Smooth muscle cell (in vitro differentiated cells): ENCODE results near the gene AQP12B. TPM values are rescaled to one million over a fixed set of nuclear protein-coding genes. Genes with fewer than 3 reads are reported as not detected.

Experiments
- DNase-seq: peaks from one replicate; lab custom pipeline; 2025; ENCODE audit not compliant: unreplicated experiment; lab: John Stamatoyannopoulos, UW
- H2AFZ ChIP-seq: fragments of 200-600 bp; sonication (generic); 2 replicates; pipeline ENCODE4 v1.6.0; 2016; ENCODE audit warnings: antibody characterized with exemption, low read depth, mild to moderate bottlenecking
- H3F3A ChIP-seq: fragments of 200-600 bp; sonication (generic); 2 replicates; pipeline ENCODE4 v1.6.0; 2017; ENCODE audit warnings: antibody characterized with exemption, low read depth
- H3K27ac ChIP-seq: fragments of 200-600 bp; sonication (generic); 2 replicates; pipeline ENCODE4 v1.5.1; 2016; ENCODE audit warnings: low read depth, mild to moderate bottlenecking
- H3K27me3 ChIP-seq: fragments of 200-600 bp; sonication (generic); 2 replicates; pipeline ENCODE4 v1.6.1; 2016; ENCODE audit warnings: low read depth, mild to moderate bottlenecking
- H3K36me3 ChIP-seq: fragments of 200-600 bp; sonication (generic); 2 replicates; pipeline ENCODE4 v1.5.1; 2016; ENCODE audit warnings: low read depth
- H3K4me1 ChIP-seq: fragments of 200-600 bp; sonication (generic); 2 replicates; pipeline ENCODE4 v1.5.1; 2016; ENCODE audit warnings: low read depth
- H3K4me2 ChIP-seq: fragments of 200-600 bp; sonication (generic); 2 replicates; pipeline ENCODE4 v1.6.0; 2016; ENCODE audit warnings: mild to moderate bottlenecking
- H3K4me3 ChIP-seq: fragments of 200-600 bp; sonication (generic); 2 replicates; pipeline ENCODE4 v1.5.1; 2016; ENCODE audit warnings: mild to moderate bottlenecking
- H3K79me2 ChIP-seq: fragments of 200-600 bp; sonication (generic); 2 replicates; pipeline ENCODE4 v1.6.0; 2016; ENCODE audit warnings: low read depth, mild to moderate bottlenecking
- H3K9ac ChIP-seq: fragments of 200-600 bp; sonication (generic); 2 replicates; pipeline ENCODE4 v1.6.0; 2016; ENCODE audit warnings: low read depth
- H3K9me3 ChIP-seq: fragments of 200-600 bp; sonication (generic); replicated peaks from 2 replicates; pipeline ENCODE4 v1.5.1; 2016; ENCODE audit warnings: low read depth
- H4K20me1 ChIP-seq: fragments of 200-600 bp; sonication (generic); 2 replicates; pipeline ENCODE4 v1.6.0; 2016; ENCODE audit warnings: low read depth
- CTCF ChIP-seq: fragments of 200-600 bp; sonication (generic); IDR thresholded peaks from 2 replicates; pipeline ENCODE4 v1.5.1; 2017; ENCODE audit warnings: borderline replicate concordance, mild to moderate bottlenecking, antibody characterized with exemption; ENCODE audit not compliant: insufficient read depth, poor library complexity, severe bottlenecking
- WGBS: methylation state at CpG from one replicate; pipeline ENCODE4 v1.1.7; 2016; ENCODE audit warnings: low lambda C conversion rate; 5-methylcytosine and 5-hydroxymethylcytosine counted together
- polyA plus RNA-seq: library from polyadenylated mRNA; unstranded; fragments of >200 nt; fragmentation: Nextera tagmentation; extraction: Ambion mirVana; gene quantifications from 2 replicates; pipeline ENCODE4 v1.2.1, GENCODE V29; 2016
- total RNA-seq: library from RNA; depleted of rRNA; stranded (reverse); fragments of >200 nt; gene quantifications from 2 replicates; pipeline ENCODE4 v1.2.3, GENCODE V29; 2014

The AQP12B gene
- total and polyA plus RNA-seq, 2 experiments from 2014 or later: not detected

- Histone ChIP-seq H3K27me3 (peaks cover 7% of the 10 kb centered on the region), H3K9ac (no peak overlapping the region), H3K9me3 (no peaks in the 10 kb centered on the region), H3K4me3 (no peak overlapping the region), H3K27ac (no peak overlapping the region), H2AFZ (no peak overlapping the region), H3K79me2 (no peaks in the 10 kb centered on the region), H3K4me1 (no peaks in the 10 kb centered on the region), H4K20me1 (no peaks in the 10 kb centered on the region), H3K4me2 (no peak overlapping the region), H3F3A (no peaks in the 10 kb centered on the region), H3K36me3 (no peaks in the 10 kb centered on the region)
- TF ChIP-seq CTCF: no peak
- DNase-seq: no peak
- 84% methylated on average over 18 of the region's 18 CpGs for WGBS
These were observed 43.1 kb downstream of the AQP12B start for GRCh38 chr2:240639566-240639965.

DNA sequence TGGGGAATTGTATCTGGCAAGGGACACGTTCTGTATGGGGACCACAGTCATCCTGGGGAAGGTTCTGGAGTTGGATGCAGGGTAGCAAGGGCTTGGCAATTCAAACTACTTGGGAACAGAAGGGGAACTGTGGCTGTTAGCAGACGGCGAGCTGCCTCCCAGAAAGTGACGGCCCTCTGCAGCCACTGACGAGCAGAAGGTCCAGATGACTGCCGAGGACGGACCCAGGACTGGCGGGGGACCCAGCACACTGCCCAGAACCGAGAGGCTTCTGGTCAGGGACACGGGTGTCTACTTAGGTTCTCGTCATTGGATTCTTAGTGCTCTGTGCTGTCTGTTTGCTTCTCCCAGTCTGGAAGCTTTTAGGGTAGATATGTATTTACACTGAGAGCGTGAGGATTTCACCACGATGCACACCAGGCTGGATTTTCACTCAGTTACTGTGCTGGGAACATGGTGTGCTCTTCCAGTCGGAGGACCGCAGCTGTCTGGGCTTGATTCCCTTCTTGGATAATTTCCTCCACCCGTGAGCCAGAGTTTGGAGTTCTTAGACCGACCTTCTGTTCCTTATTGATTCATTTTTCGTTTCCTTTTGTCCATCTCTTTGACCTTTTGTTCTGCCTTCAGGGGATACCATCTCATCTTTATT lies 44.0 kb downstream of the AQP12B start:
- no peak for DNase-seq
- Histone ChIP-seq H4K20me1 (no peaks in the 10 kb centered on the region), H2AFZ (no peak overlapping the region), H3K4me1 (no peaks in the 10 kb centered on the region), H3K36me3 (no peaks in the 10 kb centered on the region), H3K4me2 (no peak overlapping the region), H3K9ac (no peak overlapping the region), H3F3A (no peaks in the 10 kb centered on the region), H3K4me3 (no peak overlapping the region), H3K27me3 (peaks cover 1% of the 10 kb centered on the region), H3K27ac (no peak overlapping the region), H3K79me2 (no peaks in the 10 kb centered on the region), H3K9me3 (no peaks in the 10 kb centered on the region)
- TF ChIP-seq CTCF: no peak
- WGBS: 78% methylated on average over 18 of the region's 18 CpGs

- Histone ChIP-seq H3K4me3 (no peak overlapping the region), H3K9me3 (no peaks in the 10 kb centered on the region), H2AFZ (no peak overlapping the region), H3K27ac (no peak overlapping the region), H3K9ac (no peak overlapping the region), H3K4me1 (no peaks in the 10 kb centered on the region), H3K4me2 (no peak overlapping the region), H3K79me2 (no peaks in the 10 kb centered on the region), H4K20me1 (no peaks in the 10 kb centered on the region), H3K36me3 (no peaks in the 10 kb centered on the region), H3F3A (no peaks in the 10 kb centered on the region), H3K27me3 (no peaks in the 10 kb centered on the region)
- DNase-seq: no peak
- 81% methylated on average over 8 of the region's 8 CpGs for WGBS
- TF ChIP-seq CTCF: no peak
These were observed 44.8 kb downstream of the AQP12B start for GRCh38 chr2:240637901-240638345.
